PFSK-1 (cell line): Measurements from ENCODE around the gene SCNN1G.

Experiments used
- POLR2AphosphoS5 ChIP-seq: IDR thresholded peaks from 2 replicates; pipeline ENCODE4 v1.6.1; 2012; ENCODE audit warnings: low read depth, mild to moderate bottlenecking, control low read depth, low read length, moderate library complexity
- REST ChIP-seq, 2 experiments: IDR thresholded peaks; 2 replicates each; pipeline versions ENCODE4 v1.6.1 to v1.8.0; 2011 to 2012; ENCODE audit warnings: low read depth in 2 of 2, low read length in 2 of 2, control low read depth in 1 of 2, inconsistent platforms in 1 of 2, mild to moderate bottlenecking in 1 of 2, moderate library complexity in 1 of 2; ENCODE audit not compliant: insufficient read depth in 1 of 2
- SIN3A ChIP-seq: IDR thresholded peaks from 2 replicates; pipeline ENCODE4 v1.6.1; 2012; ENCODE audit warnings: mild to moderate bottlenecking, low read length, moderate library complexity, borderline replicate concordance; ENCODE audit not compliant: insufficient read depth
- TAF1 ChIP-seq: IDR thresholded peaks from 2 replicates; pipeline ENCODE4 v1.6.1; 2012; ENCODE audit warnings: low read length, control low read depth, borderline replicate concordance; ENCODE audit not compliant: insufficient read depth

GRCh38 chr16:23187341-23187740 lies 4.8 kb downstream of the SCNN1G start:
- TF ChIP-seq TAF1 (no peak), POLR2AphosphoS5 (no peak), SIN3A (no peak), REST (IDR thresholded peaks at IDR 0.05; ENCODE audit: insufficient read depth in 1 of 2, low read depth in 2 of 2, low read length in 2 of 2) (no peak)
